ENCODE data around the gene CDK5. TPM values are rescaled to one million over a fixed set of nuclear protein-coding genes. Genes with fewer than 3 reads are reported as not detected.

The CDK5 gene
- total RNA-seq, 2 donors from 2014 or later: 2.3 to 6.3 TPM

DNA sequence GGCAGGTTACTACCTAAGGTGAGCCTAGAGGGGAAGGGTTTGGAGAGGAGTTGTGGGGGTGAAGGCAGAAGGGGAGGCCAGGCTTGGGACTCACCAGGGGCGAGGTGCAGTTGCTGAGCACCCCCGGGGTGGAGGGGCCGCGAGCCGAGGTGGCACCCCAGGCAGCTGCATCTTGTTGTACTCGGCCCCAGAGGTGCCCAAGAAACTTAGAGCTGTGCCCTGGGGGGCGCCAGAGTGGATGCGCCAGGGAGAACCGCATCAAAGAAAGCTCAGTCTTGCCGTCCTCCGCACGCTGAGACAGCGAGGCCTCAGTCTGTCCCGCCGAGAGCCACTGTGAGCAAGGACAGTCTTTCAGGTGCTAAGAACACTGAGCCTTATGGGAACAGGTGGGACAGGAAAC is 40.8 kb downstream of the CDK5 start:
- no peak overlapping the region for H3K27ac ChIP-seq
- H3K4me3 ChIP-seq: no peak overlapping the region
- no peak for TF ChIP-seq CTCF (IDR thresholded peaks at IDR 0.05)
- TF ChIP-seq POLR2A (IDR thresholded peaks at IDR 0.05): no peak
- DNase-seq (no peak), ATAC-seq (no peak)
- no peaks in the 10 kb centered on the region for H3K36me3 ChIP-seq (replicated peaks in 1 of 2; ENCODE audit: insufficient read depth in 1 of 2, low read depth in 2 of 2)
- H3K9me3 ChIP-seq: no peaks in the 10 kb centered on the region
- peaks cover 31% of the 10 kb centered on the region for H3K4me1 ChIP-seq
- WGBS, 2 donors: 78 to 82% methylated on average over 9 to 15 of the region's 15 CpGs
- intact Hi-C loops (cut with DNase I): no loop called here
- peaks cover 0 to 23% of the 10 kb centered on the region in 2 donors for H3K27me3 ChIP-seq

DNA sequence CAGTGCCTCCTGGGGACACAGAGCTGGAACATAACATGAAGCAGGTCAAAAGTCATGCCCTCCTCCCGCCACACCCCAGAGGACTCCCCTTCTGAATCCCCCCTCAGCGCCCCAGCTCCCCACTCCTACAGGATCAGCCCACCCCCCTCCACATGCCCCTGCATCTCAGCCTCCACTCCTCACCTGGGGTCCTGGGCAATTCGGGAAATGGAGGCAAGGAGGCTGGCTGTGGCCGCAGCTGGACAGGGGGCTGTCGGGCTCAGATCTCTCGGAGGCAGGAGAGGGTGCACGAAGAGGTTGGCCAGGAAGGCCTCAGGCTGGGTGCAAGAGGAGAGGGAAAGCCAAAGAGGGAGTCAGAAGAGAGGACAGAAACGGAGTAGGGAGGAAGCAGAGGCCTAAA is 41.2 kb downstream of the CDK5 start:
- Histone ChIP-seq H3K27me3 (peaks cover 0 to 23% of the 10 kb centered on the region in 2 donors), H3K4me3 (no peak overlapping the region), H3K4me1 (peaks cover 31% of the 10 kb centered on the region), H3K27ac (no peak overlapping the region), H3K9me3 (no peaks in the 10 kb centered on the region), H3K36me3 (replicated peaks in 1 of 2; ENCODE audit: insufficient read depth in 1 of 2, low read depth in 2 of 2) (no peaks in the 10 kb centered on the region)
- 77 to 86% methylated on average over 6 to 8 of the region's 8 CpGs for WGBS, 2 donors
- intact Hi-C loops (cut with DNase I): no loop called here
- no peak for DNase-seq
- no peak for ATAC-seq
- TF ChIP-seq POLR2A (IDR thresholded peaks at IDR 0.05) (no peak), CTCF (IDR thresholded peaks at IDR 0.05) (no peak)

DNA sequence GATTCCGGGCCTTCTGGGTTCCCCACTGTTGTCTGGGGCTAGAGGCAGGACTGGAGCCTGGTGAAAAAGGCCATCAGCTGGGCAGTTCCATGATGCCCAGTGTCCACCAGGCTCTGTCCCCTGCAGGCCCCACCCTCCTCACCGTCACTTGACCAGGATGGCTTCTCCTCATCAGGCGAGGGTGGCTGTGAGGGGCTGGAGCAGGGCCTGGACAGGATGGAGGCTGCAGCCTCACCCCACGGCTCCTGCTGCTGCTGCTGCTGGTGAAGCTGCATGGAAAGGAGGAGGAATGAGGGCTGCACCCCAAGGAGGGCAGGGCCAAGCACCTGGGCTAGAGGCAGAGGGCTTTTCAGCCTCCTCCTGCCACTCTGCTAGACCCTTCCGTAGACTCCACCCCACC is 41.7 kb downstream of the CDK5 start:
- H3K9me3 ChIP-seq: no peaks in the 10 kb centered on the region
- 81 to 92% methylated on average over 4 to 5 of the region's 5 CpGs for WGBS, 2 donors
- TF ChIP-seq POLR2A (IDR thresholded peaks at IDR 0.05): no peak
- no peak for TF ChIP-seq CTCF (IDR thresholded peaks at IDR 0.05)
- no peak overlapping the region for H3K27ac ChIP-seq
- DNase-seq (no peak), ATAC-seq (no peak)
- no peaks in the 10 kb centered on the region for H3K36me3 ChIP-seq (replicated peaks in 1 of 2; ENCODE audit: insufficient read depth in 1 of 2, low read depth in 2 of 2)
- H3K4me3 ChIP-seq: no peak overlapping the region
- H3K4me1 ChIP-seq: peaks cover 31% of the 10 kb centered on the region
- intact Hi-C loops (cut with DNase I): no loop called here
- H3K27me3 ChIP-seq: peaks cover 0 to 23% of the 10 kb centered on the region in 2 donors

DNA sequence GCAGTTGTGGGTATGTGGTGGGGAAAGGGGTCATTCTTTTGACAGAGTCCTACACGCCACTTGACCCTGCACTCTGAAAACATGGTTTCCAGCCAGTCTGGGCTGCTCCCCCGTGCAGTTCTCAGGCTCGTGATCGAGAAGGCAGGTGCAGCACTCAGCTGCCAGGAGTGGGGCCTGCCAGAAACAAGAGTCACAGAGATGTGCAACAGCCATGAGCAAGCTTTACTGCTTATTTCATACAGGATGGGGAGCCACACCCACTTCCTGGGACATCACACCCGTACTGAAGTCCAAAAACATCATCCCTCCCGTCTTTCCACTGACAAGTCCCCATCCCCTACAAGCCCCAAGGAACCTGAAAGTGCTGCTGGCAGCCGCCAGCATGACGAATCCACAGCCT is 42.7 kb downstream of the CDK5 start:
- WGBS, 2 donors: 80 to 82% methylated on average over 8 of the region's 8 CpGs
- H3K27ac ChIP-seq: no peak overlapping the region
- intact Hi-C loops (cut with DNase I): no loop called here
- TF ChIP-seq CTCF (IDR thresholded peaks at IDR 0.05) (no peak), POLR2A (IDR thresholded peaks at IDR 0.05) (no peak)
- H3K36me3 ChIP-seq (replicated peaks in 1 of 2; ENCODE audit: insufficient read depth in 1 of 2, low read depth in 2 of 2): no peaks in the 10 kb centered on the region
- H3K4me1 ChIP-seq: peaks cover 31% of the 10 kb centered on the region
- DNase-seq: no peak
- no peaks in the 10 kb centered on the region for H3K9me3 ChIP-seq
- no peak overlapping the region for H3K4me3 ChIP-seq
- no peak for ATAC-seq
- H3K27me3 ChIP-seq: peaks cover 0 to 23% of the 10 kb centered on the region in 2 donors

GRCh38 chr7:151013733-151014497 is 43.8 kb downstream of the CDK5 start:
- TF ChIP-seq CTCF (IDR thresholded peaks at IDR 0.05): no peak
- TF ChIP-seq POLR2A (IDR thresholded peaks at IDR 0.05): no peak
- peak; percentile 53 to 82 (median 76) for DNase-seq
- Histone ChIP-seq H3K4me1 (peaks cover 29% of the 10 kb centered on the region), H3K36me3 (replicated peaks in 1 of 2; ENCODE audit: insufficient read depth in 1 of 2, low read depth in 2 of 2) (no peaks in the 10 kb centered on the region), H3K27me3 (peaks cover 0 to 23% of the 10 kb centered on the region in 2 donors), H3K9me3 (no peaks in the 10 kb centered on the region), H3K27ac (no peak overlapping the region), H3K4me3 (no peak overlapping the region)
- peak; percentile 28 for ATAC-seq
- intact Hi-C loops (cut with DNase I): no loop called here
- WGBS, 2 donors: 17 to 40% methylated on average over 12 to 55 of the region's 55 CpGs

All from body of pancreas (tissue), 4 donors.